Ishikawa (cell line): Measurements from ENCODE around the gene MYO7A.

Experiments
- CEBPB ChIP-seq: IDR thresholded peaks from 2 replicates; pipeline ENCODE4 v1.6.1; 2012
- CREB1 ChIP-seq: IDR thresholded peaks from 2 replicates; pipeline ENCODE4 v1.6.1; 2012; ENCODE audit warnings: low read depth
- EGR1 ChIP-seq: IDR thresholded peaks from 2 replicates; pipeline ENCODE4 v1.6.1; 2012
- EP300 ChIP-seq: IDR thresholded peaks from 2 replicates; pipeline ENCODE4 v1.6.1; 2012; ENCODE audit warnings: borderline replicate concordance
- FOXM1 ChIP-seq: IDR thresholded peaks from 2 replicates; pipeline ENCODE4 v1.6.1; 2012; ENCODE audit warnings: low read depth, borderline replicate concordance
- MAX ChIP-seq: IDR thresholded peaks from 2 replicates; pipeline ENCODE4 v1.6.1; 2012
- NFIC ChIP-seq: IDR thresholded peaks from 2 replicates; pipeline ENCODE4 v1.6.1; 2012
- RAD21 ChIP-seq: IDR thresholded peaks from 2 replicates; pipeline ENCODE4 v1.6.1; 2012; ENCODE audit warnings: low read depth
- REST ChIP-seq: IDR thresholded peaks from 2 replicates; pipeline ENCODE4 v1.6.1; 2012; ENCODE audit warnings: low read depth, mild to moderate bottlenecking
- TAF1 ChIP-seq: IDR thresholded peaks from 2 replicates; pipeline ENCODE4 v1.6.1; 2012; ENCODE audit warnings: low read depth, mild to moderate bottlenecking
- TCF12 ChIP-seq: IDR thresholded peaks from 2 replicates; pipeline ENCODE4 v1.6.1; 2012; ENCODE audit warnings: low read depth
- TEAD4 ChIP-seq: IDR thresholded peaks from 2 replicates; pipeline ENCODE4 v1.6.1; 2012
- USF1 ChIP-seq: IDR thresholded peaks from 2 replicates; pipeline ENCODE4 v1.6.1; 2012
- YY1 ChIP-seq: IDR thresholded peaks from 2 replicates; pipeline ENCODE4 v1.6.1; 2012; ENCODE audit warnings: low read depth
- ZBTB7A ChIP-seq: IDR thresholded peaks from 2 replicates; pipeline ENCODE4 v1.6.1; 2012; ENCODE audit warnings: low read depth

The MYO7A gene

GRCh38 chr11:77212314-77213007 lies 84.4 kb downstream of the MYO7A start:
- TF ChIP-seq USF1: no peak
- no peak for TF ChIP-seq EGR1

GRCh38 chr11:77213029-77213579 lies 85.1 kb downstream of the MYO7A start:
- no peak for TF ChIP-seq CEBPB
- TF ChIP-seq EP300: no peak
- no peak for TF ChIP-seq MAX
- no peak for TF ChIP-seq TCF12
- TF ChIP-seq YY1: no peak
- TF ChIP-seq TEAD4: no peak
- no peak for TF ChIP-seq FOXM1
- no peak for TF ChIP-seq TAF1
- no peak for TF ChIP-seq RAD21
- TF ChIP-seq NFIC: no peak
- no peak for TF ChIP-seq REST
- no peak for TF ChIP-seq ZBTB7A
- TF ChIP-seq USF1: no peak
- TF ChIP-seq EGR1: no peak
- no peak for TF ChIP-seq CREB1

GRCh38 chr11:77213589-77214428 lies 85.8 kb downstream of the MYO7A start:
- TF ChIP-seq USF1 (no peak), RAD21 (no peak), TCF12 (no peak), FOXM1 (no peak), TAF1 (no peak), NFIC (no peak), TEAD4 (no peak), MAX (no peak), CEBPB (no peak), CREB1 (no peak), REST (no peak), ZBTB7A (no peak), YY1 (no peak), EP300 (no peak), EGR1 (no peak)

- no peak for TF ChIP-seq MAX
- no peak for TF ChIP-seq EP300
- no peak for TF ChIP-seq FOXM1
- no peak for TF ChIP-seq USF1
- no peak for TF ChIP-seq CREB1
Observed at GRCh38 chr11:77214557-77214956, 86.5 kb downstream of the MYO7A start.
